GM21390 (cell line): ENCODE data around the gene AP3B1.
A peak's percentile ranks its signal among the peaks of the same experiment; 100 is the strongest.

Experiments used
- ATAC-seq: cut with Tn5 transposase; IDR thresholded peaks from one replicate; pipeline ENCODE4 v1.9.1; 2021; ENCODE audit not compliant: unreplicated experiment

Gene AP3B1

GRCh38 chr5:78294248-78295034 is at the start of gene AP3B1:
TSS of gene AP3B1 (minus strand) at chr5:78294698. CDS start at chr5:78294579, 119 bp downstream.
- ATAC-seq: peak; percentile 80

- ATAC-seq: no peak
Measured at GRCh38 chr5:78341440-78341839, 46.9 kb upstream of the AP3B1 start.

- no peak for ATAC-seq
Measured at GRCh38 chr5:78339617-78340436, 45.3 kb upstream of the AP3B1 start.

- ATAC-seq: no peak
Measured at GRCh38 chr5:78336698-78337097, 42.2 kb upstream of the AP3B1 start.

GRCh38 chr5:78335976-78336375 is 41.5 kb upstream of the AP3B1 start:
- ATAC-seq: no peak

- ATAC-seq: no peak
Measured at GRCh38 chr5:78334811-78335210, 40.3 kb upstream of the AP3B1 start.

- ATAC-seq: no peak
Measured at GRCh38 chr5:78331523-78332080, 37.1 kb upstream of the AP3B1 start.

GRCh38 chr5:78328585-78329173 is 34.2 kb upstream of the AP3B1 start:
- ATAC-seq: no peak

GRCh38 chr5:78327761-78328510 is 33.4 kb upstream of the AP3B1 start:
- no peak for ATAC-seq

GRCh38 chr5:78326930-78327329 is 32.4 kb upstream of the AP3B1 start:
- no peak for ATAC-seq

- ATAC-seq: no peak
Measured at GRCh38 chr5:78323241-78323640, 28.7 kb upstream of the AP3B1 start.

GRCh38 chr5:78320401-78320800 is 25.9 kb upstream of the AP3B1 start:
- no peak for ATAC-seq

GRCh38 chr5:78318337-78318736 is 23.8 kb upstream of the AP3B1 start:
- no peak for ATAC-seq

GRCh38 chr5:78317515-78317914 is 23.0 kb upstream of the AP3B1 start:
- no peak for ATAC-seq

- ATAC-seq: no peak
Measured at GRCh38 chr5:78308703-78309102, 14.2 kb upstream of the AP3B1 start.

- ATAC-seq: no peak
Measured at GRCh38 chr5:78300464-78301045, 6.1 kb upstream of the AP3B1 start.

GRCh38 chr5:78295035-78295961 is 800 bp upstream of the AP3B1 start:
- ATAC-seq: peak; percentile 12

- ATAC-seq: no peak
Measured at GRCh38 chr5:78293851-78294247, 649 bp downstream of the AP3B1 start.

- ATAC-seq: no peak
Measured at GRCh38 chr5:78291687-78292086, 2.8 kb downstream of the AP3B1 start.
